Central memory CD8-positive, alpha-beta T cell (primary cell): ENCODE measurements around the gene CORO6.

Source experiments
- ATAC-seq: fragments of 150-1000 bp; cut with Tn5 transposase; replicated peaks from 2 replicates; pipeline ENCODE4 v1.10.0; 2022; ENCODE audit warnings: mild to moderate bottlenecking, moderate FRiP score, moderate number of reproducible peaks; ENCODE audit not compliant: poor library complexity, severe bottlenecking; ENCODE audit errors: extremely low read depth
- DNase-seq, 2 donors: peaks; one replicate each; pipeline ENCODE4 v3.0.0; 2021; ENCODE audit warnings: low spot score in 2 of 2
- H3K27ac Mint-ChIP-seq: one replicate; pipeline ENCODE4 v1.8.0; 2022; ENCODE audit warnings: low read depth, mild to moderate bottlenecking, moderate library complexity, mixed read lengths
- H3K27me3 Mint-ChIP-seq: one replicate; pipeline ENCODE4 v1.8.0; 2022; ENCODE audit warnings: mixed read lengths
- H3K36me3 Mint-ChIP-seq: one replicate; pipeline ENCODE4 v1.8.0; 2022; ENCODE audit warnings: mild to moderate bottlenecking, moderate library complexity, mixed read lengths; ENCODE audit not compliant: insufficient read depth
- H3K4me1 Mint-ChIP-seq: one replicate; pipeline ENCODE4 v1.8.0; 2022; ENCODE audit warnings: mixed read lengths
- H3K4me3 Mint-ChIP-seq: one replicate; pipeline ENCODE4 v1.8.0; 2022; ENCODE audit warnings: mild to moderate bottlenecking, moderate library complexity, mixed read lengths
- H3K9me3 Mint-ChIP-seq: one replicate; pipeline ENCODE4 v1.8.0; 2022; ENCODE audit warnings: mixed read lengths

Gene CORO6

GRCh38 chr17:29622337-29623282 is at the start of gene CORO6:
Gene CORO6 (minus strand): TSS chr17:29622912. CDS start chr17:29621421, 1,491 bp downstream.
- Mint-ChIP-seq H3K9me3 (no peaks in the 10 kb centered on the region), H3K27me3 (no peaks in the 10 kb centered on the region), H3K4me1 (peaks cover 29% of the 10 kb centered on the region), H3K27ac (peak within 1 kb of the TSS; percentile 44), H3K36me3 (peaks cover 12% of the 10 kb centered on the region), H3K4me3 (peak within 1 kb of the TSS; percentile 71)
- ATAC-seq: no peak
- peak; percentile 19 to 41 for DNase-seq

- no peaks in the 10 kb centered on the region for H3K27me3 Mint-ChIP-seq
- no peak for DNase-seq
- H3K9me3 Mint-ChIP-seq: no peaks in the 10 kb centered on the region
- H3K27ac Mint-ChIP-seq: no peak overlapping the region
- ATAC-seq: no peak
- H3K4me1 Mint-ChIP-seq: no peaks in the 10 kb centered on the region
- H3K36me3 Mint-ChIP-seq: peaks cover 57% of the 10 kb centered on the region
- no peak overlapping the region for H3K4me3 Mint-ChIP-seq
Measured at GRCh38 chr17:29671661-29672060, 48.9 kb upstream of the CORO6 start.

- Mint-ChIP-seq H3K27ac (no peak overlapping the region), H3K4me1 (no peaks in the 10 kb centered on the region), H3K27me3 (no peaks in the 10 kb centered on the region), H3K36me3 (peaks cover 53% of the 10 kb centered on the region), H3K4me3 (no peak overlapping the region), H3K9me3 (no peaks in the 10 kb centered on the region)
- no peak for DNase-seq
- no peak for ATAC-seq
Measured at GRCh38 chr17:29669266-29669665, 46.6 kb upstream of the CORO6 start.

- H3K27me3 Mint-ChIP-seq: no peaks in the 10 kb centered on the region
- DNase-seq: no peak
Measured at GRCh38 chr17:29667969-29668368, 45.3 kb upstream of the CORO6 start.

GRCh38 chr17:29665481-29665810 is 42.7 kb upstream of the CORO6 start:
- ATAC-seq (no peak), DNase-seq (no peak)
- no peak overlapping the region for H3K4me3 Mint-ChIP-seq
- H3K27me3 Mint-ChIP-seq: no peaks in the 10 kb centered on the region
- H3K27ac Mint-ChIP-seq: no peak overlapping the region
- H3K4me1 Mint-ChIP-seq: peaks cover 1% of the 10 kb centered on the region
- peaks cover 45% of the 10 kb centered on the region for H3K36me3 Mint-ChIP-seq
- no peaks in the 10 kb centered on the region for H3K9me3 Mint-ChIP-seq

More at GRCh38 chr17:29667969-29668368, 45.3 kb upstream of the CORO6 start:
- no peak for ATAC-seq
- Mint-ChIP-seq H3K9me3 (no peaks in the 10 kb centered on the region), H3K4me3 (no peak overlapping the region), H3K36me3 (peaks cover 52% of the 10 kb centered on the region), H3K27ac (no peak overlapping the region), H3K4me1 (no peaks in the 10 kb centered on the region)

- DNase-seq: no peak
- Mint-ChIP-seq H3K27me3 (no peaks in the 10 kb centered on the region), H3K9me3 (no peaks in the 10 kb centered on the region), H3K4me1 (peaks cover 4% of the 10 kb centered on the region), H3K27ac (no peak overlapping the region), H3K4me3 (no peak overlapping the region), H3K36me3 (peaks cover 42% of the 10 kb centered on the region)
- ATAC-seq: no peak
Measured at GRCh38 chr17:29664743-29665480, 42.2 kb upstream of the CORO6 start.

GRCh38 chr17:29663155-29663554 is 40.4 kb upstream of the CORO6 start:
- peak overlapping the region; percentile 3 for H3K27ac Mint-ChIP-seq
- H3K4me3 Mint-ChIP-seq: no peak overlapping the region
- DNase-seq: no peak
- no peaks in the 10 kb centered on the region for H3K27me3 Mint-ChIP-seq
- H3K4me1 Mint-ChIP-seq: peaks cover 9% of the 10 kb centered on the region
- ATAC-seq: no peak
- H3K9me3 Mint-ChIP-seq: no peaks in the 10 kb centered on the region
- peaks cover 43% of the 10 kb centered on the region for H3K36me3 Mint-ChIP-seq

GRCh38 chr17:29661213-29661612 is 38.5 kb upstream of the CORO6 start:
- Mint-ChIP-seq H3K27ac (no peak overlapping the region), H3K27me3 (no peaks in the 10 kb centered on the region), H3K4me3 (no peak overlapping the region), H3K36me3 (peaks cover 38% of the 10 kb centered on the region), H3K4me1 (peaks cover 9% of the 10 kb centered on the region), H3K9me3 (no peaks in the 10 kb centered on the region)
- ATAC-seq: no peak
- no peak for DNase-seq

GRCh38 chr17:29659155-29659554 is 36.4 kb upstream of the CORO6 start:
- peaks cover 40% of the 10 kb centered on the region for H3K36me3 Mint-ChIP-seq
- ATAC-seq: peak; percentile 71
- no peaks in the 10 kb centered on the region for H3K27me3 Mint-ChIP-seq
- no peaks in the 10 kb centered on the region for H3K9me3 Mint-ChIP-seq
- H3K4me1 Mint-ChIP-seq: peaks cover 9% of the 10 kb centered on the region
- H3K4me3 Mint-ChIP-seq: no peak overlapping the region
- H3K27ac Mint-ChIP-seq: peak overlapping the region; percentile 44
- DNase-seq: no peak

- no peak overlapping the region for H3K27ac Mint-ChIP-seq
- no peaks in the 10 kb centered on the region for H3K9me3 Mint-ChIP-seq
- H3K4me3 Mint-ChIP-seq: no peak overlapping the region
- DNase-seq: no peak
- H3K4me1 Mint-ChIP-seq: peaks cover 7% of the 10 kb centered on the region
- no peak for ATAC-seq
- H3K36me3 Mint-ChIP-seq: peaks cover 36% of the 10 kb centered on the region
- H3K27me3 Mint-ChIP-seq: no peaks in the 10 kb centered on the region
Measured at GRCh38 chr17:29655323-29655722, 32.6 kb upstream of the CORO6 start.

GRCh38 chr17:29653995-29654714 is 31.4 kb upstream of the CORO6 start:
- no peak overlapping the region for H3K27ac Mint-ChIP-seq
- H3K4me1 Mint-ChIP-seq: peaks cover 4% of the 10 kb centered on the region
- no peak overlapping the region for H3K4me3 Mint-ChIP-seq
- ATAC-seq (no peak), DNase-seq (no peak)
- no peaks in the 10 kb centered on the region for H3K9me3 Mint-ChIP-seq
- H3K36me3 Mint-ChIP-seq: peaks cover 40% of the 10 kb centered on the region
- H3K27me3 Mint-ChIP-seq: no peaks in the 10 kb centered on the region

- Mint-ChIP-seq H3K9me3 (no peaks in the 10 kb centered on the region), H3K27me3 (no peaks in the 10 kb centered on the region), H3K4me1 (no peaks in the 10 kb centered on the region), H3K27ac (no peak overlapping the region), H3K36me3 (peaks cover 36% of the 10 kb centered on the region), H3K4me3 (no peak overlapping the region)
- no peak for ATAC-seq
- DNase-seq: no peak
Measured at GRCh38 chr17:29652976-29653375, 30.3 kb upstream of the CORO6 start.
